ENCODE measurements around the gene PIK3IP1. TPM values are rescaled to one million over a fixed set of nuclear protein-coding genes. Genes with fewer than 3 reads are reported as not detected.
"Not testable (repeated sequence)": the region's sequence is repeated elsewhere in the genome, so short reads cannot be mapped to it uniquely, and the experiment has no call there.

The PIK3IP1 gene
- polyA plus RNA-seq, 3 donors: 10.0 to 16.0 (median 10.2) TPM

GRCh38 chr22:31269892-31270579 is 22.3 kb downstream of the PIK3IP1 start:
- no peak for DNase-seq (ENCODE audit: extremely low read depth in 1 of 11, low read depth in 9 of 11, low spot score in 4 of 11)

GRCh38 chr22:31268281-31268680 is 24.0 kb downstream of the PIK3IP1 start:
- no peak for DNase-seq (ENCODE audit: extremely low read depth in 1 of 11, low read depth in 9 of 11, low spot score in 4 of 11)

- DNase-seq (ENCODE audit: extremely low read depth in 1 of 11, low read depth in 9 of 11, low spot score in 4 of 11): no peak
Measured at GRCh38 chr22:31263896-31264640, 28.2 kb downstream of the PIK3IP1 start.

GRCh38 chr22:31262312-31263133 is 29.8 kb downstream of the PIK3IP1 start:
- DNase-seq (ENCODE audit: extremely low read depth in 1 of 11, low read depth in 9 of 11, low spot score in 4 of 11): peak in 1 of 11 donors; percentile 30

- no peak for DNase-seq (ENCODE audit: extremely low read depth in 1 of 11, low read depth in 9 of 11, low spot score in 4 of 11)
Measured at GRCh38 chr22:31260474-31260856, 31.8 kb downstream of the PIK3IP1 start.

GRCh38 chr22:31259798-31260473 is 32.4 kb downstream of the PIK3IP1 start:
- no peak for DNase-seq (ENCODE audit: extremely low read depth in 1 of 11, low read depth in 9 of 11, low spot score in 4 of 11)

GRCh38 chr22:31253949-31254348 is 38.3 kb downstream of the PIK3IP1 start:
- no peak for DNase-seq (ENCODE audit: extremely low read depth in 1 of 11, low read depth in 9 of 11, low spot score in 4 of 11)

- peak in 2 of 11 donors; percentile 54 to 57 for DNase-seq (ENCODE audit: extremely low read depth in 1 of 11, low read depth in 9 of 11, low spot score in 4 of 11)
Measured at GRCh38 chr22:31250740-31251600, 41.3 kb downstream of the PIK3IP1 start.

- DNase-seq (ENCODE audit: extremely low read depth in 1 of 11, low read depth in 9 of 11, low spot score in 4 of 11): no peak
Measured at GRCh38 chr22:31248965-31249958, 43.0 kb downstream of the PIK3IP1 start.

GRCh38 chr22:31248138-31248745 is 44.0 kb downstream of the PIK3IP1 start:
- DNase-seq (ENCODE audit: extremely low read depth in 1 of 11, low read depth in 9 of 11, low spot score in 4 of 11): peak in 9 of 11 donors; percentile 55 to 86 (median 72)

- DNase-seq (ENCODE audit: extremely low read depth in 1 of 11, low read depth in 9 of 11, low spot score in 4 of 11): no peak
Measured at GRCh38 chr22:31247726-31248125, 44.6 kb downstream of the PIK3IP1 start.

- no peak for DNase-seq (ENCODE audit: extremely low read depth in 1 of 11, low read depth in 9 of 11, low spot score in 4 of 11)
Measured at GRCh38 chr22:31246687-31247086, 45.6 kb downstream of the PIK3IP1 start.

- not testable (repeated sequence) for DNase-seq (ENCODE audit: extremely low read depth in 1 of 11, low read depth in 9 of 11, low spot score in 4 of 11)
Measured at GRCh38 chr22:31245998-31246397, 46.3 kb downstream of the PIK3IP1 start.

- DNase-seq (ENCODE audit: extremely low read depth in 1 of 11, low read depth in 9 of 11, low spot score in 4 of 11): no peak
Measured at GRCh38 chr22:31244943-31245451, 47.3 kb downstream of the PIK3IP1 start.

- DNase-seq (ENCODE audit: extremely low read depth in 1 of 11, low read depth in 9 of 11, low spot score in 4 of 11): peak in 1 of 11 donors; percentile 36
Measured at GRCh38 chr22:31244046-31244942, 48.0 kb downstream of the PIK3IP1 start.
